ENCODE results near the gene TSPAN9. TPM values are rescaled to one million over a fixed set of nuclear protein-coding genes. Genes with fewer than 3 reads are reported as not detected.

TSPAN9 gene
- total RNA-seq, 1 donor from 2014 or later: 7.8 TPM

- no peaks in the 10 kb centered on the region for H3K79me2 ChIP-seq (ENCODE audit: low read depth)
- Mint-ChIP-seq H3K9me3 (no peaks in the 10 kb centered on the region), H3K27ac (no peak overlapping the region), H3K27me3 (ENCODE audit: insufficient read depth, low read depth) (peaks cover 4% of the 10 kb centered on the region), H3K4me1 (peaks cover 54% of the 10 kb centered on the region), H3K36me3 (no peaks in the 10 kb centered on the region), H3K4me3 (no peak overlapping the region)
- H3K4me1 ChIP-seq: peaks cover 29% of the 10 kb centered on the region
- no peak overlapping the region for H3K27ac ChIP-seq
- no peak overlapping the region for H3K9ac ChIP-seq
- H3K4me2 ChIP-seq: no peak overlapping the region
- H3F3A ChIP-seq (ENCODE audit: low read depth): peaks cover 20% of the 10 kb centered on the region
- H4K20me1 ChIP-seq (ENCODE audit: low read depth): peaks cover 5% of the 10 kb centered on the region
- H3K27me3 ChIP-seq: no peaks in the 10 kb centered on the region
- no peaks in the 10 kb centered on the region for H3K9me3 ChIP-seq (ENCODE audit: low read depth)
- no peak overlapping the region for H2AFZ ChIP-seq (replicated peaks)
- TF ChIP-seq EZH2 (IDR thresholded peaks at IDR 0.05) (no peak), CTCF (IDR thresholded peaks at IDR 0.05) (no peak), EZH2phosphoT487 (IDR thresholded peaks at IDR 0.05) (no peak)
- H3K4me3 ChIP-seq: no peak overlapping the region
- no peak for DNase-seq (ENCODE audit: low spot score)
- H3K36me3 ChIP-seq: no peaks in the 10 kb centered on the region
Observed at GRCh38 chr12:3216097-3216496, 138.9 kb downstream of the TSPAN9 start.

GRCh38 chr12:3216726-3217682, 139.8 kb downstream of the TSPAN9 start:
- no peak overlapping the region for H3K27ac ChIP-seq
- no peak overlapping the region for H3K27ac Mint-ChIP-seq
- no peaks in the 10 kb centered on the region for H3K27me3 ChIP-seq
- no peak overlapping the region for H2AFZ ChIP-seq (replicated peaks)
- peaks cover 29% of the 10 kb centered on the region for H3K4me1 ChIP-seq
- no peak overlapping the region for H3K4me3 Mint-ChIP-seq
- TF ChIP-seq EZH2 (IDR thresholded peaks at IDR 0.05) (no peak), CTCF (IDR thresholded peaks at IDR 0.05) (no peak), EZH2phosphoT487 (IDR thresholded peaks at IDR 0.05) (no peak)
- no peak overlapping the region for H3K4me2 ChIP-seq
- H3F3A ChIP-seq (ENCODE audit: low read depth): peaks cover 20% of the 10 kb centered on the region
- peaks cover 54% of the 10 kb centered on the region for H3K4me1 Mint-ChIP-seq
- H3K9me3 Mint-ChIP-seq: no peaks in the 10 kb centered on the region
- no peak for DNase-seq (ENCODE audit: low spot score)
- H3K27me3 Mint-ChIP-seq (ENCODE audit: insufficient read depth, low read depth): peaks cover 4% of the 10 kb centered on the region
- H3K9ac ChIP-seq: no peak overlapping the region
- no peaks in the 10 kb centered on the region for H3K9me3 ChIP-seq (ENCODE audit: low read depth)
- no peaks in the 10 kb centered on the region for H3K36me3 Mint-ChIP-seq
- H3K4me3 ChIP-seq: no peak overlapping the region
- H3K36me3 ChIP-seq: no peaks in the 10 kb centered on the region
- H4K20me1 ChIP-seq (ENCODE audit: low read depth): peaks cover 5% of the 10 kb centered on the region
- no peaks in the 10 kb centered on the region for H3K79me2 ChIP-seq (ENCODE audit: low read depth)

- no peaks in the 10 kb centered on the region for H3K36me3 Mint-ChIP-seq
- H3K4me1 Mint-ChIP-seq: peaks cover 51% of the 10 kb centered on the region
- Histone ChIP-seq H3F3A (ENCODE audit: low read depth) (peaks cover 20% of the 10 kb centered on the region), H3K79me2 (ENCODE audit: low read depth) (no peaks in the 10 kb centered on the region), H2AFZ (replicated peaks) (no peak overlapping the region), H3K36me3 (no peaks in the 10 kb centered on the region), H3K27ac (no peak overlapping the region), H3K4me1 (peaks cover 29% of the 10 kb centered on the region), H4K20me1 (ENCODE audit: low read depth) (peaks cover 5% of the 10 kb centered on the region), H3K4me3 (no peak overlapping the region), H3K4me2 (no peak overlapping the region), H3K9ac (no peak overlapping the region), H3K9me3 (ENCODE audit: low read depth) (no peaks in the 10 kb centered on the region), H3K27me3 (no peaks in the 10 kb centered on the region)
- H3K9me3 Mint-ChIP-seq: no peaks in the 10 kb centered on the region
- TF ChIP-seq CTCF (IDR thresholded peaks at IDR 0.05) (no peak), EZH2 (IDR thresholded peaks at IDR 0.05) (no peak), EZH2phosphoT487 (IDR thresholded peaks at IDR 0.05) (no peak)
- no peak overlapping the region for H3K4me3 Mint-ChIP-seq
- H3K27ac Mint-ChIP-seq: no peak overlapping the region
- DNase-seq (ENCODE audit: low spot score): no peak
- peaks cover 4% of the 10 kb centered on the region for H3K27me3 Mint-ChIP-seq (ENCODE audit: insufficient read depth, low read depth)
Observed at GRCh38 chr12:3217683-3218079, 140.5 kb downstream of the TSPAN9 start.
